Measurements from ENCODE around the gene TIPARP. TPM values are rescaled to one million over a fixed set of nuclear protein-coding genes. Genes with fewer than 3 reads are reported as not detected.
"Not testable (repeated sequence)": the region's sequence is repeated elsewhere in the genome, so short reads cannot be mapped to it uniquely, and the experiment has no call there.

TIPARP gene
- total RNA-seq, 6 experiments from 2014 or later = 60.6 to 78.0 (median 67.4) TPM

GRCh38 chr3:156648086-156648485 lies 26.3 kb upstream of the TIPARP start:
- no peak for TF ChIP-seq CTCF (IDR thresholded peaks at IDR 0.05)
- no peaks in the 10 kb centered on the region for H3K27me3 Mint-ChIP-seq (ENCODE audit: insufficient read depth)
- no peak for DNase-seq
- peaks cover 12% of the 10 kb centered on the region for H3K4me1 Mint-ChIP-seq (ENCODE audit: low read depth)
- peak overlapping the region; percentile 25 for H3K27ac Mint-ChIP-seq
- H3K4me3 Mint-ChIP-seq = peak overlapping the region; percentile 14; the same call in 1 of the 2 replicates
- H3K9me3 Mint-ChIP-seq = no peaks in the 10 kb centered on the region
- H3K36me3 Mint-ChIP-seq (ENCODE audit: low read depth) = no peaks in the 10 kb centered on the region

GRCh38 chr3:156649681-156650080 lies 24.7 kb upstream of the TIPARP start:
- Mint-ChIP-seq H3K4me3 (no peak overlapping the region), H3K27me3 (ENCODE audit: insufficient read depth) (no peaks in the 10 kb centered on the region), H3K4me1 (ENCODE audit: low read depth) (peaks cover 12% of the 10 kb centered on the region), H3K36me3 (ENCODE audit: low read depth) (no peaks in the 10 kb centered on the region), H3K9me3 (no peaks in the 10 kb centered on the region), H3K27ac (no peak overlapping the region)
- TF ChIP-seq CTCF (IDR thresholded peaks at IDR 0.05) = no peak
- DNase-seq = no peak

GRCh38 chr3:156652661-156653060 lies 21.7 kb upstream of the TIPARP start:
- H3K4me1 Mint-ChIP-seq (ENCODE audit: low read depth) = peaks cover 10% of the 10 kb centered on the region
- not testable (repeated sequence) for H3K27me3 Mint-ChIP-seq (ENCODE audit: insufficient read depth); H3K27ac Mint-ChIP-seq; H3K4me3 Mint-ChIP-seq; H3K9me3 Mint-ChIP-seq; H3K36me3 Mint-ChIP-seq (ENCODE audit: low read depth); DNase-seq

- no peak overlapping the region for H3K27ac Mint-ChIP-seq
- no peaks in the 10 kb centered on the region; the same call in 1 of the 2 replicates for H3K27me3 Mint-ChIP-seq (ENCODE audit: insufficient read depth)
- DNase-seq = no peak
- TF ChIP-seq CTCF (IDR thresholded peaks at IDR 0.05) = no peak
- H3K4me1 Mint-ChIP-seq (ENCODE audit: low read depth) = no peaks in the 10 kb centered on the region; the same call in 1 of the 2 replicates
- no peak overlapping the region for H3K4me3 Mint-ChIP-seq
- H3K9me3 Mint-ChIP-seq = no peaks in the 10 kb centered on the region
- no peaks in the 10 kb centered on the region for H3K36me3 Mint-ChIP-seq (ENCODE audit: low read depth)
Measured at GRCh38 chr3:156654834-156655233, 19.6 kb upstream of the TIPARP start.

GRCh38 chr3:156655819-156656550 lies 18.4 kb upstream of the TIPARP start:
- Mint-ChIP-seq H3K36me3 (ENCODE audit: low read depth) (no peaks in the 10 kb centered on the region), H3K4me3 (no peak overlapping the region), H3K9me3 (no peaks in the 10 kb centered on the region), H3K27ac (no peak overlapping the region), H3K4me1 (ENCODE audit: low read depth) (no peaks in the 10 kb centered on the region; the same call in 1 of the 2 replicates), H3K27me3 (ENCODE audit: insufficient read depth) (no peaks in the 10 kb centered on the region; the same call in 1 of the 2 replicates)
- no peak for TF ChIP-seq CTCF (IDR thresholded peaks at IDR 0.05)
- no peak for DNase-seq

- DNase-seq = no peak
- Mint-ChIP-seq H3K27ac (no peak overlapping the region), H3K4me1 (ENCODE audit: low read depth) (no peaks in the 10 kb centered on the region; the same call in 1 of the 2 replicates), H3K9me3 (no peaks in the 10 kb centered on the region), H3K27me3 (ENCODE audit: insufficient read depth) (no peaks in the 10 kb centered on the region; the same call in 1 of the 2 replicates), H3K4me3 (no peak overlapping the region), H3K36me3 (ENCODE audit: low read depth) (no peaks in the 10 kb centered on the region)
- TF ChIP-seq CTCF (IDR thresholded peaks at IDR 0.05) = no peak
Measured at GRCh38 chr3:156657440-156657839, 16.9 kb upstream of the TIPARP start.

All from HFFc6 (cell line).